CD8-positive, alpha-beta memory T cell (primary cell): Measurements from ENCODE around the gene EEF1E1. TPM values are rescaled to one million over a fixed set of nuclear protein-coding genes. Genes with fewer than 3 reads are reported as not detected.

Experiments used
- CTCF ChIA-PET: fragments of 350-600 bp; sonication (Branson Sonifier 250); formaldehyde crosslinking; loops from one replicate; lab custom pipeline; 2021; ENCODE audit warnings: antibody characterized with exemption; lab: Charles Lee
- POLR2A ChIA-PET: fragments of 350-600 bp; sonication (Branson Sonifier 250); formaldehyde crosslinking; loops from one replicate; lab custom pipeline; 2021; ENCODE audit warnings: antibody characterized with exemption; lab: Charles Lee
- DNase-seq, 5 donors: peaks; one replicate each; pipeline versions ENCODE4 v3.0.0 to v3.0.0-alpha.2; 2020 to 2022; ENCODE audit warnings: mixed read lengths in 1 of 5
- H3K27ac ChIP-seq: one replicate; pipeline ENCODE4 v1.7.0; 2013; ENCODE audit warnings: low read depth, mild to moderate bottlenecking, low read length, moderate library complexity
- H3K27me3 ChIP-seq: 2 replicates; pipeline ENCODE4 v1.7.0; 2013; ENCODE audit warnings: low read length, mild to moderate bottlenecking; ENCODE audit not compliant: insufficient read depth, poor library complexity, severe bottlenecking
- H3K36me3 ChIP-seq: 2 replicates; pipeline ENCODE4 v1.7.0; 2013; ENCODE audit warnings: mild to moderate bottlenecking, low read length, moderate library complexity; ENCODE audit not compliant: insufficient read depth
- H3K4me1 ChIP-seq: 2 replicates; pipeline ENCODE4 v1.7.0; 2013; ENCODE audit warnings: mild to moderate bottlenecking, low read length, moderate library complexity; ENCODE audit not compliant: insufficient read depth
- H3K4me3 ChIP-seq: 2 replicates; pipeline ENCODE4 v1.7.0; 2013; ENCODE audit warnings: mild to moderate bottlenecking, low read length
- H3K9me3 ChIP-seq: 2 replicates; pipeline ENCODE4 v1.7.0; 2013; ENCODE audit warnings: mild to moderate bottlenecking, low read length
- H3K27ac Mint-ChIP-seq, 8 donors: one replicate each; pipeline ENCODE4 v1.8.0; 2020 to 2021; ENCODE audit warnings: mixed read lengths in 8 of 8, mild to moderate bottlenecking in 6 of 8, inconsistent platforms in 3 of 8, moderate library complexity in 3 of 8
- H3K27me3 Mint-ChIP-seq, 2 donors: one replicate each; pipeline ENCODE4 v1.8.0; 2020 to 2021; ENCODE audit warnings: mixed read lengths in 2 of 2, mild to moderate bottlenecking in 1 of 2, moderate library complexity in 1 of 2
- H3K36me3 Mint-ChIP-seq, 3 donors: one replicate each; pipeline ENCODE4 v1.8.0; 2020 to 2021; ENCODE audit warnings: mixed read lengths in 3 of 3, inconsistent platforms in 1 of 3, mild to moderate bottlenecking in 1 of 3
- H3K4me1 Mint-ChIP-seq, 3 donors: one replicate each; pipeline ENCODE4 v1.8.0; 2020 to 2021; ENCODE audit warnings: mixed read lengths in 3 of 3, inconsistent platforms in 1 of 3, mild to moderate bottlenecking in 1 of 3
- H3K4me3 Mint-ChIP-seq, 7 donors: one replicate each; pipeline ENCODE4 v1.8.0; 2020 to 2021; ENCODE audit warnings: mixed read lengths in 7 of 7, mild to moderate bottlenecking in 6 of 7, moderate library complexity in 4 of 7, inconsistent platforms in 2 of 7
- H3K9me3 Mint-ChIP-seq, 5 donors: one replicate each; pipeline ENCODE4 v1.8.0; 2020 to 2022; ENCODE audit warnings: mixed read lengths in 5 of 5, mild to moderate bottlenecking in 3 of 5, moderate library complexity in 2 of 5, inconsistent platforms in 1 of 5
- polyA plus RNA-seq: library from polyadenylated mRNA; unstranded; fragments of 300-500 nt; fragmentation: Illumina TruSeq; gene quantifications from one replicate; pipeline ENCODE4 v1.2.3, GENCODE V29; 2021
- total RNA-seq, 2 experiments: library from RNA; stranded (reverse); gene quantifications; one replicate each; pipeline ENCODE4 v1.2.3, GENCODE V29; 2021

EEF1E1 gene
- total and polyA plus RNA-seq, 3 experiments from 2014 or later = 48.3 to 76.0 (median 71.2) TPM

- Mint-ChIP-seq H3K36me3 (peaks cover 29 to 67% (median 33%) of the 10 kb centered on the region in 3 donors), H3K4me1 (peaks cover 5 to 12% (median 11%) of the 10 kb centered on the region in 3 donors), H3K27ac (no peak overlapping the region), H3K9me3 (no peaks in the 10 kb centered on the region), H3K4me3 (no peak overlapping the region), H3K27me3 (no peaks in the 10 kb centered on the region)
- POLR2A ChIA-PET = no interaction called here
- Histone ChIP-seq H3K9me3 (no peaks in the 10 kb centered on the region), H3K36me3 (peaks cover 27% of the 10 kb centered on the region), H3K4me3 (no peak overlapping the region), H3K4me1 (no peaks in the 10 kb centered on the region), H3K27ac (no peak overlapping the region), H3K27me3 (no peaks in the 10 kb centered on the region)
- CTCF ChIA-PET = interaction anchor here (1.2 kb wide), 1 partner anchor 14 kb away, joined by 3 read pairs; no protein-coding TSS in a partner anchor
- DNase-seq = no peak
Measured at GRCh38 chr6:8085053-8085511, 17.3 kb downstream of the EEF1E1 start.

GRCh38 chr6:8084586-8084985 is 17.8 kb downstream of the EEF1E1 start:
- H3K4me1 Mint-ChIP-seq = peaks cover 4 to 12% (median 11%) of the 10 kb centered on the region in 3 donors
- CTCF ChIA-PET = interaction anchor here (1.2 kb wide), 1 partner anchor 14 kb away, joined by 3 read pairs; no protein-coding TSS in a partner anchor
- Histone ChIP-seq H3K36me3 (peaks cover 26% of the 10 kb centered on the region), H3K4me1 (no peaks in the 10 kb centered on the region), H3K9me3 (no peaks in the 10 kb centered on the region), H3K4me3 (no peak overlapping the region), H3K27me3 (no peaks in the 10 kb centered on the region), H3K27ac (no peak overlapping the region)
- H3K4me3 Mint-ChIP-seq = no peak overlapping the region
- no peaks in the 10 kb centered on the region for H3K27me3 Mint-ChIP-seq
- H3K27ac Mint-ChIP-seq = no peak overlapping the region
- H3K9me3 Mint-ChIP-seq = no peaks in the 10 kb centered on the region
- POLR2A ChIA-PET = no interaction called here
- H3K36me3 Mint-ChIP-seq = peaks cover 27 to 69% (median 32%) of the 10 kb centered on the region in 3 donors
- DNase-seq = no peak

GRCh38 chr6:8082954-8083858 is 19.1 kb downstream of the EEF1E1 start:
- H3K4me3 Mint-ChIP-seq = no peak overlapping the region
- Histone ChIP-seq H3K36me3 (peaks cover 13% of the 10 kb centered on the region), H3K4me3 (no peak overlapping the region), H3K9me3 (no peaks in the 10 kb centered on the region), H3K27me3 (no peaks in the 10 kb centered on the region), H3K4me1 (no peaks in the 10 kb centered on the region), H3K27ac (no peak overlapping the region)
- H3K27me3 Mint-ChIP-seq = no peaks in the 10 kb centered on the region
- peaks cover 13 to 61% (median 24%) of the 10 kb centered on the region in 3 donors for H3K36me3 Mint-ChIP-seq
- DNase-seq = no peak
- H3K9me3 Mint-ChIP-seq = no peaks in the 10 kb centered on the region
- H3K27ac Mint-ChIP-seq = peak overlapping the region in 1 of 8 donors; percentile 1
- peaks cover 3 to 12% (median 11%) of the 10 kb centered on the region in 3 donors for H3K4me1 Mint-ChIP-seq
- ChIA-PET CTCF (no interaction called here), POLR2A (no interaction called here)

- H3K4me3 ChIP-seq = no peak overlapping the region
- no peaks in the 10 kb centered on the region for H3K9me3 ChIP-seq
- peaks cover 7% of the 10 kb centered on the region for H3K36me3 ChIP-seq
- ChIA-PET POLR2A (no interaction called here), CTCF (no interaction called here)
- H3K4me3 Mint-ChIP-seq = no peak overlapping the region
- H3K27ac Mint-ChIP-seq = no peak overlapping the region
- peaks cover 3 to 12% (median 11%) of the 10 kb centered on the region in 3 donors for H3K4me1 Mint-ChIP-seq
- no peaks in the 10 kb centered on the region for H3K27me3 ChIP-seq
- H3K27ac ChIP-seq = no peak overlapping the region
- H3K9me3 Mint-ChIP-seq = no peaks in the 10 kb centered on the region
- no peak for DNase-seq
- no peaks in the 10 kb centered on the region for H3K27me3 Mint-ChIP-seq
- no peaks in the 10 kb centered on the region for H3K4me1 ChIP-seq
- peaks cover 6 to 57% (median 22%) of the 10 kb centered on the region in 3 donors for H3K36me3 Mint-ChIP-seq
Measured at GRCh38 chr6:8082572-8082953, 19.8 kb downstream of the EEF1E1 start.

GRCh38 chr6:8080362-8081151 is 21.8 kb downstream of the EEF1E1 start:
- no peaks in the 10 kb centered on the region for H3K9me3 ChIP-seq
- DNase-seq = no peak
- ChIA-PET POLR2A (no interaction called here), CTCF (no interaction called here)
- Mint-ChIP-seq H3K4me3 (no peak overlapping the region), H3K9me3 (no peaks in the 10 kb centered on the region), H3K4me1 (peaks cover 4 to 7% (median 5%) of the 10 kb centered on the region in 3 donors), H3K27me3 (no peaks in the 10 kb centered on the region), H3K36me3 (peaks cover 0 to 40% (median 13%) of the 10 kb centered on the region in 3 donors), H3K27ac (no peak overlapping the region)
- H3K27ac ChIP-seq = no peak overlapping the region
- peaks cover 6% of the 10 kb centered on the region for H3K36me3 ChIP-seq
- H3K27me3 ChIP-seq = no peaks in the 10 kb centered on the region
- no peak overlapping the region for H3K4me3 ChIP-seq
- H3K4me1 ChIP-seq = no peaks in the 10 kb centered on the region

GRCh38 chr6:8079126-8079525 is 23.2 kb downstream of the EEF1E1 start:
- POLR2A ChIA-PET = no interaction called here

GRCh38 chr6:8077991-8078390 is 24.4 kb downstream of the EEF1E1 start:
- H3K27me3 Mint-ChIP-seq = no peaks in the 10 kb centered on the region
- no peaks in the 10 kb centered on the region for H3K9me3 Mint-ChIP-seq
- Histone ChIP-seq H3K9me3 (no peaks in the 10 kb centered on the region), H3K27me3 (no peaks in the 10 kb centered on the region), H3K4me3 (no peak overlapping the region), H3K27ac (no peak overlapping the region), H3K36me3 (no peaks in the 10 kb centered on the region), H3K4me1 (no peaks in the 10 kb centered on the region)
- peaks cover 0 to 31% (median 8%) of the 10 kb centered on the region in 3 donors for H3K36me3 Mint-ChIP-seq
- ChIA-PET POLR2A (no interaction called here), CTCF (no interaction called here)
- peak overlapping the region in 1 of 8 donors; percentile 32 for H3K27ac Mint-ChIP-seq
- H3K4me1 Mint-ChIP-seq = peaks cover 0 to 4% (median 2%) of the 10 kb centered on the region in 3 donors
- H3K4me3 Mint-ChIP-seq = no peak overlapping the region
- no peak for DNase-seq

More at GRCh38 chr6:8079126-8079525, 23.2 kb downstream of the EEF1E1 start:
- CTCF ChIA-PET = no interaction called here
- Histone ChIP-seq H3K9me3 (no peaks in the 10 kb centered on the region), H3K4me1 (no peaks in the 10 kb centered on the region), H3K4me3 (no peak overlapping the region), H3K27ac (no peak overlapping the region), H3K36me3 (peaks cover 6% of the 10 kb centered on the region), H3K27me3 (no peaks in the 10 kb centered on the region)
- no peak for DNase-seq
- Mint-ChIP-seq H3K9me3 (no peaks in the 10 kb centered on the region), H3K36me3 (peaks cover 0 to 40% (median 13%) of the 10 kb centered on the region in 3 donors), H3K4me3 (no peak overlapping the region), H3K27ac (no peak overlapping the region), H3K4me1 (peaks cover 4 to 7% (median 5%) of the 10 kb centered on the region in 3 donors), H3K27me3 (no peaks in the 10 kb centered on the region)
